Activated T-cell treated with anti-CD3 and anti-CD28 coated beads, Interleukin-2, amount 50 U/mL, for 72 hours (primary cell): ENCODE data around the gene EHMT2. TPM values are rescaled to one million over a fixed set of nuclear protein-coding genes. Genes with fewer than 3 reads are reported as not detected.

Experiments
- ATAC-seq, 2 donors: fragments of 150-1000 bp; cut with Tn5 transposase; replicated peaks in 1 of 2; 2 replicates each; pipeline ENCODE4 v1.10.0; 2021; ENCODE audit warnings: moderate library complexity in 2 of 2, mild to moderate bottlenecking in 1 of 2
- DNase-seq, 2 donors: peaks; one replicate each; pipeline ENCODE4 v3.0.0; 2021 to 2022; ENCODE audit warnings: mixed read lengths in 1 of 2
- H3K27ac Mint-ChIP-seq: one replicate; pipeline ENCODE4 v1.8.0; 2022; ENCODE audit warnings: mild to moderate bottlenecking, moderate library complexity, mixed read lengths
- H3K27me3 Mint-ChIP-seq: one replicate; pipeline ENCODE4 v1.8.0; 2022; ENCODE audit warnings: low read depth, mixed read lengths
- H3K36me3 Mint-ChIP-seq, 2 donors: one replicate each; pipeline ENCODE4 v1.8.0; 2022; ENCODE audit warnings: mixed read lengths in 2 of 2, mild to moderate bottlenecking in 1 of 2; ENCODE audit not compliant: insufficient read depth in 2 of 2
- H3K4me1 Mint-ChIP-seq: one replicate; pipeline ENCODE4 v1.8.0; 2022; ENCODE audit warnings: low read depth, mixed read lengths
- H3K4me3 Mint-ChIP-seq, 2 donors: one replicate each; pipeline ENCODE4 v1.8.0; 2022; ENCODE audit warnings: mild to moderate bottlenecking in 2 of 2, mixed read lengths in 2 of 2, moderate library complexity in 2 of 2
- H3K9me3 Mint-ChIP-seq, 2 donors: one replicate each; pipeline ENCODE4 v1.8.0; 2022; ENCODE audit warnings: mixed read lengths in 2 of 2
- total RNA-seq, 2 donors: library from RNA; stranded (reverse); gene quantifications; one replicate each; pipeline ENCODE4 v1.2.3, GENCODE V29; 2022

Gene EHMT2
- total RNA-seq, 2 donors from 2014 or later, result 49.2 to 64.7 TPM

DNA sequence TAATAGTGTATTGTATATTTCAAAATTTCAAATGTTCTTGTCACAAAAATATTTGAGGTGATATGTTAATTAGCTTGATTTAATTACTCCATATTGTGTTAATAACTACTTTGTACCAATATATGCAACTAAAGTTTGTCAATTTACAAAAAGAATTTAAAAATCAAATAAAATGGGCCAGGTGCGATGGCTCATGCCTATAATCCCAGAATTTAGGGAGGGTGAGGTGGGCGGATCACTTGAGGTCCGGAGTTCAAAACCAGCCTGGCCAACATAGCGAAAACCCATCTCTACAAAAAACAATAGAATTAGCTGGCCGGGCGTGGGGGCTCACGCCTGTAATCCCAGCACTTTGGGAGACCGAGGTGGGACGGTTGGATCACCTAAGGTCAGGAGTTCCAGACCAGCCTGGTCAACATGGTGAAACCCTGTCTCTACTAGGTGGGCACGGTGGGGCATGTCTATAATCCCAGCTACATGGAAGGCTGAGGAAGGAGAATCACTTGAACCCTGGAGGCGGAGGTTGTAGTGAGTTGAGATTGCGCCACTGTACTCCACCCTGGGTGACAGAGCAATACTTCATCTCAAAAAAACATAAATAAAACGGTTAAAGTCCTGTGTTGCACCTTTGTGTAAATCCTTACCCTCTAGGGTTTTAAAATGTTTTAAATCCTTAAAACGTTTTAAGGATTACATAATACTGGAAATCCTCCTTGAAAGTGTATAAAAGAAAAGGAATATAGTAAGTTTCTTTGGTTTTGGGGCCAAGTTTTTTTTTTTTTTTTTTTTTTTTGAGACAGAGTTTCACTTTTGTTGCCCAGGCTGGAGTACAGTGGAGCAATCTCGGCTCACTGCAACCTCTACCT lies 65.9 kb downstream of the EHMT2 start:
- Mint-ChIP-seq H3K36me3 (peaks cover 16 to 21% of the 10 kb centered on the region in 2 donors), H3K9me3 (no peaks in the 10 kb centered on the region), H3K27ac (peak overlapping the region; percentile 97), H3K27me3 (no peaks in the 10 kb centered on the region), H3K4me1 (peaks cover 46% of the 10 kb centered on the region), H3K4me3 (peak overlapping the region; percentile 96)
- no peak for DNase-seq
- ATAC-seq, result no peak

DNA sequence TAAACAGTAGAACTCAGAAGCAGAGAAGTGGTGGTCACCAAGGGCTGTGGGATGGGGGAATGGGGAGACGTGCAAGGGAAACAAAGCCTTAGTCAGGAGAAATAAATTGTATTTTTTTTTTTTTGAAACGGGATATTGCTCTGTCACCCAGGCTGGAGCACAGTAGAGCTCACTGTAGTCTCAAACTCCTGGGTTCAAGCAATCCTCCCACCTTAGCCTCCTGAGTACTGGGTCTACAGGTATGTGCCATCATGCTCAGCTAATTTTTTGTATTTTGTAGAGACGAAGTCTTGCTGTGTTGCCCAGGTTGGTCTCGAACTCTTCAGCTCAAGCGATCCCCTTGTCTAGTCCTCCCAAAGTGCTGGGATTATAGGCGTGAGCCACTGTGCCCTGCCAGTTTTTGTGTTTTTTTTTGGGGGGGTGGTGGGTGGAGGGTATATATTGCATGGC lies 66.6 kb downstream of the EHMT2 start:
- H3K36me3 Mint-ChIP-seq, result peaks cover 11 to 14% of the 10 kb centered on the region in 2 donors
- H3K27me3 Mint-ChIP-seq, result no peaks in the 10 kb centered on the region
- ATAC-seq (no peak), DNase-seq (no peak)
- H3K4me1 Mint-ChIP-seq, result peaks cover 43% of the 10 kb centered on the region
- H3K9me3 Mint-ChIP-seq, result no peaks in the 10 kb centered on the region
- peak overlapping the region; percentile 97 for H3K27ac Mint-ChIP-seq
- peak overlapping the region; percentile 96 for H3K4me3 Mint-ChIP-seq

Other genes with a start within 250 kb of the EHMT2 start
- 100 to 1,000 TPM; 265 to 272 TPM for gene BAG6, start 245.0 kb downstream of the EHMT2 start, total RNA-seq
- gene APOM, start 241.8 kb downstream of the EHMT2 start, total RNA-seq, result 1 to 10 TPM; 5.0 to 6.0 TPM
- gene C6orf47, start 236.9 kb downstream of the EHMT2 start, total RNA-seq, result 10 to 100 TPM; 21.1 to 22.5 TPM
- gene GPANK1, start 232.7 kb downstream of the EHMT2 start, total RNA-seq, result 10 to 100 TPM; 30.3 to 37.7 TPM
- gene CSNK2B, start 231.6 kb downstream of the EHMT2 start, total RNA-seq, result 100 to 1,000 TPM; 208 to 209 TPM
- 10 to 100 TPM; 21.3 to 26.9 TPM for gene LY6G5B, start 227.7 kb downstream of the EHMT2 start, total RNA-seq
- gene LY6G5C, start 216.6 kb downstream of the EHMT2 start, total RNA-seq, result 1 to 10 TPM; 2.3 to 6.9 TPM
- gene ABHD16A, start 194.4 kb downstream of the EHMT2 start, total RNA-seq, result 10 to 100 TPM; 48.9 TPM
- not detected for gene LY6G6F, start 190.8 kb downstream of the EHMT2 start, total RNA-seq
- gene LY6G6D, start 182.3 kb downstream of the EHMT2 start, total RNA-seq, result not detected
- under 1 TPM; 0.25 to 0.67 TPM for gene LY6G6C, start 176.0 kb downstream of the EHMT2 start, total RNA-seq
- under 1 TPM in 1 of 2 donors, not detected in 1; 0.10 TPM for gene MPIG6B, start 174.3 kb downstream of the EHMT2 start, total RNA-seq
- gene DDAH2, start 168.4 kb downstream of the EHMT2 start, total RNA-seq, result 10 to 100 TPM; 19.0 to 19.6 TPM
- 100 to 1,000 TPM; 253 to 318 TPM for gene CLIC1, start 161.2 kb downstream of the EHMT2 start, total RNA-seq
- 10 to 100 TPM; 84.9 to 98.4 TPM for gene MSH5, start 157.7 kb downstream of the EHMT2 start, total RNA-seq
- 10 to 100 TPM; 15.7 to 18.0 TPM for gene SAPCD1, start 135.0 kb downstream of the EHMT2 start, total RNA-seq
- 1 to 10 TPM; 3.3 to 3.4 TPM for gene VWA7, start 120.4 kb downstream of the EHMT2 start, total RNA-seq
- 100 to 1,000 TPM in 1 of 2 donors, 10 to 100 TPM in 1; 91.3 to 101 TPM for gene VARS1, start 101.9 kb downstream of the EHMT2 start, total RNA-seq
- 100 to 1,000 TPM; 122 to 123 TPM for gene LSM2, start 90.7 kb downstream of the EHMT2 start, total RNA-seq
- gene HSPA1L, start 82.4 kb downstream of the EHMT2 start, total RNA-seq, result 1 to 10 TPM; 2.9 to 3.1 TPM
- 10 to 100 TPM; 16.5 to 37.6 TPM for gene HSPA1A, start 82.2 kb downstream of the EHMT2 start, total RNA-seq
- gene HSPA1B, start 70.0 kb downstream of the EHMT2 start, total RNA-seq, result 10 to 100 TPM; 31.6 to 44.9 TPM
- gene NEU1, start 34.9 kb downstream of the EHMT2 start, total RNA-seq, result 10 to 100 TPM; 24.0 to 27.1 TPM
- gene SLC44A4, start 18.7 kb downstream of the EHMT2 start, total RNA-seq, result under 1 TPM; 0.22 to 0.23 TPM
- gene ZBTB12, start 4.4 kb upstream of the EHMT2 start, total RNA-seq, result 1 to 10 TPM in 1 of 2 donors, under 1 TPM in 1; 0.88 to 1.9 TPM
- 1 to 10 TPM; 3.4 to 5.1 TPM for gene C2, start 30.0 kb upstream of the EHMT2 start, total RNA-seq
- gene CFB, start 48.4 kb upstream of the EHMT2 start, total RNA-seq, result 1 to 10 TPM; 1.1 to 3.5 TPM
- gene NELFE, start 61.3 kb upstream of the EHMT2 start, total RNA-seq, result 10 to 100 TPM; 65.0 to 71.5 TPM
- 10 to 100 TPM; 75.7 to 79.7 TPM for gene SKIC2, start 61.5 kb upstream of the EHMT2 start, total RNA-seq
- gene DXO, start 74.4 kb upstream of the EHMT2 start, total RNA-seq, result 10 to 100 TPM; 23.3 to 34.7 TPM
- gene C4A, start 84.4 kb upstream of the EHMT2 start, total RNA-seq, result 1 to 10 TPM; 6.9 to 7.6 TPM
- 1 to 10 TPM; 4.9 to 6.4 TPM for gene C4B, start 117.1 kb upstream of the EHMT2 start, total RNA-seq
- 1 to 10 TPM; 1.1 to 1.3 TPM for gene CYP21A2, start 140.7 kb upstream of the EHMT2 start, total RNA-seq
- gene TNXB, start 211.6 kb upstream of the EHMT2 start, total RNA-seq, result 10 to 100 TPM; 10.9 to 15.0 TPM
- gene ATF6B, start 230.5 kb upstream of the EHMT2 start, total RNA-seq, result 100 to 1,000 TPM in 1 of 2 donors, 10 to 100 TPM in 1; 99.9 to 105 TPM
- 1 to 10 TPM; 6.9 to 9.1 TPM for gene FKBPL, start 232.6 kb upstream of the EHMT2 start, total RNA-seq